HG03196 (cell line): ENCODE measurements around the gene SCP2.

Source experiments
- ATAC-seq: cut with Tn5 transposase; IDR thresholded peaks from one replicate; pipeline ENCODE4 v1.9.1; 2021; ENCODE audit not compliant: unreplicated experiment

SCP2 gene, protein sequence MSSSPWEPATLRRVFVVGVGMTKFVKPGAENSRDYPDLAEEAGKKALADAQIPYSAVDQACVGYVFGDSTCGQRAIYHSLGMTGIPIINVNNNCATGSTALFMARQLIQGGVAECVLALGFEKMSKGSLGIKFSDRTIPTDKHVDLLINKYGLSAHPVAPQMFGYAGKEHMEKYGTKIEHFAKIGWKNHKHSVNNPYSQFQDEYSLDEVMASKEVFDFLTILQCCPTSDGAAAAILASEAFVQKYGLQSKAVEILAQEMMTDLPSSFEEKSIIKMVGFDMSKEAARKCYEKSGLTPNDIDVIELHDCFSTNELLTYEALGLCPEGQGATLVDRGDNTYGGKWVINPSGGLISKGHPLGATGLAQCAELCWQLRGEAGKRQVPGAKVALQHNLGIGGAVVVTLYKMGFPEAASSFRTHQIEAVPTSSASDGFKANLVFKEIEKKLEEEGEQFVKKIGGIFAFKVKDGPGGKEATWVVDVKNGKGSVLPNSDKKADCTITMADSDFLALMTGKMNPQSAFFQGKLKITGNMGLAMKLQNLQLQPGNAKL

DNA sequence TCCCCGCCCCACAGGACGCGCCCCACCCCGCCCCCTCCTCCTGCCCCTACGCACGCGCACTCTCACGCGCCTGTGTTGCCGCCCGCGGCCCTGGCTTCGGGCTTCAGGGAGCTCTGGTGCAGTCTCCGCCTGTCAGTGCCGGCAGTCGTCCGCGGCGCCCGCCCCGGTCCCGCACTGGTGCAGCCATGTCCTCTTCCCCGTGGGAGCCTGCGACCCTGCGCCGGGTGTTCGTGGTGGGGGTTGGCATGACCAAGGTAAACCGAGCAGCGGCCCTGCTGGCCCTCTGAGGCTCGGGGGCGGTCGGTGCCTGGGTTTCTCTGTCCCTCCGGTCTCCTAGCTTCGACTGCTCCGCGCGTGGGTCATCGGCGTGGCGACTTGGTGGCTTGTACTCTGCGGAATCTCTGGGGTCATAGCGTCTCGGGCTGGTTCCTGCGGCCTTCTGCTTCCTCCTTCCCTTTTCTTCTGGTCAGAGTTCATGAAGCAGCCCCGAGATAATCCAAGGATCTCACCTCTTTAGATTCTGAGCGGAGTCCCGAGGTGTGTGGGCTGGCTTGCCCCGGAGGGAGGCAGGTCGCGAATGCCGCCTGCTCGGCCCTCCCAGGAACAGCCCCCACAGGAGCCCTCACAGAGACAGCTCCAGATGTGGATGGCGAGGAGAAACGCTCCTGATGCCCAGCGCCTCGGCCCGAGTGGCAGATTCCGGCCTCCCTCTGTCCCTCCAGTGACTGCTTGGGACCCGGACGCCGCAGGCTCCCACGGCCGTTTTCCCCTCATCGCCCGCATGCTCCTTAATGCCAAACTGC lies at the start of gene SCP2:
SCP2 (plus strand) TSS at position 65 of the 803 bp plus-strand sequence; CDS start at position 186, 121 bp downstream.
- ATAC-seq, result peak; percentile 76

DNA sequence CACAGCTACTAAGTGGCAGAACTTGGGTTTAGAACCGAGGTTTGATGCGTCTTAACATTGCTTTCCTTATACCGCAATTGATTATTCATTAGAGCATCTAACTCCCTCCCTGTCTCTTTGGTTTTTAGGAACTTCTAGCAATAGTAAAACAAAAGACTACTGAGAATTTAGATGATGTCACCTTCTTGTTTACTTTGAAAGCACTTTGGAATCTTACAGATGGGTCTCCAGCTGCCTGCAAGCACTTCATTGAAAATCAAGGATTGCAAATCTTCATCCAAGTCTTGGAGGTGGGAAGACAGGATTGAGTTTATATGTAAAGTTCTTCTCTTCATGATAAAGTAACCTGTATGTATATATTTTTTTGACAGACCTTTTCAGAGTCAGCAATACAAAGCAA lies 49.5 kb upstream of the SCP2 start:
- no peak for ATAC-seq

- ATAC-seq, result no peak
Observed at GRCh38 chr1:52880206-52880605, 46.9 kb upstream of the SCP2 start.

DNA sequence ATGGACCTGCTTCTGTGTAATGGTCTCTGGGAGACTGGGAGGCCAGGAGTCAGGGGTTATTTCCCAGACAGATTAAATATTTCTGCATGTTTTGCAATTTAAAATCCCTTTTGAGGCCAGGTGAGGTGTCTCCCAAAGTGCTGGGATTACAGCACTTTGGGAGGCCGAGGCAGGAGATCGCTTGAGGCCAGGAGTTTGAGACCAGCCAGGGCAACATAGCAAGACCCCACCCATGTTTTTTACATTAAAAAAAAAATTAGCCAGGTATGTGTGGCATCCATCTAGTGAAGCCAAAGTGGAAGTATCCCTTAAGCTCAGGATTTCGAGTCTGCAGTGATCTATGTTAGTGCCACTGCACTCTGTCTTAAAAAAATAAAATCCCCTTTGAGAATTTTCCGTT lies 39.6 kb upstream of the SCP2 start:
- no peak for ATAC-seq

DNA sequence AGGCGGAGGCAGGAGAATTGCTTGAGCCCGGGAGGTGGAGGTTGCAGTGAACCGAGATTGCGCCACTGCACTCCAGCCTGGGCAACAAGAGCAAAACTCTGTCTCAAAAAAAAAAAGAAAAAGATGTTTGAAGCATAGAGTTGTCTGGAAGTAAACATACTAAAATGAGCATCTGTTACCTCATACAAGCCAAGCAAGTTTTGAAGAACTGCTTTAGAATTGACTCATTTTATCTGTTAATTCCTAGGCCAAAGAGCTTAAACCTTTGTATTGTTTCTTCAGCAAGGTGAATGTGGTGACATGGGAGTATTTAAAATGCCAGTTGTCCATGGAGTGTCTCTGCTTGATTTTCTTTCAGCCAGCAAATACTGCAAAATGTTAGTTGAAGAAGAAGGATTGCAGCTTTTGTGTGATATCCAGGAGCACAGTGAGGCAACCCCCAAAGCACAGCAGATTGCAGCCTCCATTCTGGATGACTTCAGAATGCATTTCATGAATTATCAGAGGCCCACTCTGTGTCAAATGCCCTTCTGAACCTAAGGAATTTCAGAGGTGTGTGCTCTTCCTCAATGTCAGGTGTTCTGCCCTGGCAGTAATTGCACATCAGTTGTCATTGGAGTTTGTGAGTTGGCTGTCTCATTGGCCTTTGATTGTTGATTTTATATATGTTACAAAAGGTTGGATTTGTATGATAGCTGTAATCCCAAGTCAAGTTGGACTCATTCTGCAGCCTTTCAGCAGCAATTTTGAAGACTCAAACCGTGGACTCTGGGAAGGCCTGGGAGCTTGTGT lies 34.5 kb upstream of the SCP2 start:
- ATAC-seq, result no peak

DNA sequence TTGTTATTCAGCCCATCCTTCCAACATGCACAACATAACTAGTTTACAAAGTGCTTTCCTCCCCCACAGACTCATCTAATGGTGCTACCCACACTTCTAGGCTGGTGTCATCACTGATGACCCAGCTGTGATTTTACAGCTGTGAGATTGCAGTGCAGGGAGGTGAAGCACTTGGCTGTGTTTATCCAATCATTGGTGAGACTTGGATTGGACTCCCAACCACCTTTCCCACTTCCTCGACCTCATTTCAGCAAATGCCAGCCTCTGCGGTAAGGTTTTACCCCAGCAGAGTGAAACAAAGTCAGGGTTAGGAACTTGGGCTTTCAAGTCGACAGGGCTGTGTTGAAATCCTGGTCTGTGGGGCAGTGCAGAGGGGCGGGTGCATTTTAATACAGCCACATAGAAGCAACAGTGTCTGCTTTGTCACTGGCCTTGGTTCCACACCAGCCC lies 27.6 kb upstream of the SCP2 start:
- ATAC-seq, result no peak

GRCh38 chr1:52900402-52900801 lies 26.7 kb upstream of the SCP2 start:
- no peak for ATAC-seq

GRCh38 chr1:52901384-52901783 lies 25.7 kb upstream of the SCP2 start:
- no peak for ATAC-seq

- no peak for ATAC-seq
Observed at GRCh38 chr1:52904208-52904926, 22.7 kb upstream of the SCP2 start.

- ATAC-seq, result no peak
Observed at GRCh38 chr1:52904927-52905698, 22.0 kb upstream of the SCP2 start.

- no peak for ATAC-seq
Observed at GRCh38 chr1:52906135-52906603, 20.9 kb upstream of the SCP2 start.

- ATAC-seq, result no peak
Observed at GRCh38 chr1:52907068-52907811, 19.8 kb upstream of the SCP2 start.

- no peak for ATAC-seq
Observed at GRCh38 chr1:52907812-52908153, 19.3 kb upstream of the SCP2 start.

DNA sequence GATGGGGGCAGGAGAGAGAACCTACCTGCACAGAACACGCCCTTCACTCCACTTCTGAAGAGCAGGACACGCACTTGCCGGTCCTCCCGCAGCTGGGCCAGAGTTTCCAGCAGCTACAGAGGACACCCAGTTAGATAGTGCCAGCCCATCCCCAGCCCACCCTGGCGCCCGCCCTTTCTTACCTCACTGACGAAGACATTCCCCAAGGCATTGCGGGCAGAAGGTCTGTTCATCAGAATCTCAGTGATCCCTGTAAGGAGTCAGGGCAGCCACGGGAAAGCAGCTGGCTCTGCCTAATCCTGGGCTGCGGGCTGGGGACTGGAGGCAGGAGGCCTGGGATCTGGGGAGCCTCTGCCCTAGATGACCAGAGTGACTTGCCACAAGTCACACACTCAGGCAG lies 15.5 kb upstream of the SCP2 start:
- no peak for ATAC-seq

- ATAC-seq, result no peak
Observed at GRCh38 chr1:52913014-52913413, 14.1 kb upstream of the SCP2 start.

DNA sequence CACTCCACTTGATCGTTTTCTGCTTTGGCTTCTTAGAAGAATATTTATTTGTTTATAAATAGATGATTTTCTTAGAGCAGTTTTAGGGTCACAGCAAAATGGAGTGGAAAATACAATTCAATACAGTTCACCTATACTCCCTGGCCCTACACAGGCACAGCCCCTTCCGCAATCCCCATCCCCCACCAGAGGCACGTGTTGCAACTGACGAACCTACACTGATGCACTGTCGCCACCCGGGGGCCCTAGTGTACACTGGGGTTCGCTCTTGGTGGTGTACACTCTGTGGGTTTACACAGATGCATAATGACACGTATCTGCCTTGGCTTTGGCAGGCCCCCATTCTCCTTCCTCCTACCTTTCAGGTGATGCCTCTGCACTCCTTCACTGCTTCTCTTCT lies 13.5 kb upstream of the SCP2 start:
- ATAC-seq, result no peak

DNA sequence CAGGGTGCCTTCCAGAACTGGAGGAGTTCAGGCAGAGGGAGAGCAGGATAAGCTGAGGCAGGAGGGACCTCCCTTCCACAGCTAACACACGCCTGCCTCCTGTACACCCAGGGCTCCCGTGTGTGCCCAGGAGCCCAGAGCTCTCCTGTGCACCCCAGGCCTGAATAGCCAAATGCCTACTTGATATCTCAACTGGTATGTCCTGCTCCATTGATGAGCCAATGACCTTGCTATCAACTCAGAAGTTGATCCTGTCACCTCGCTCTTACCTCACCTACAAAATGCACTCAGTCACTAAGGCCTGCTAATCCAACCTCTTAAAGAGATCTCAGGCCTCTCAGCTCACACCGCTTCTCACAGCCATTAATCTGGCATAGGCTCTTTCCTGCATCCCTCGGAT lies 12.6 kb upstream of the SCP2 start:
- no peak for ATAC-seq

DNA sequence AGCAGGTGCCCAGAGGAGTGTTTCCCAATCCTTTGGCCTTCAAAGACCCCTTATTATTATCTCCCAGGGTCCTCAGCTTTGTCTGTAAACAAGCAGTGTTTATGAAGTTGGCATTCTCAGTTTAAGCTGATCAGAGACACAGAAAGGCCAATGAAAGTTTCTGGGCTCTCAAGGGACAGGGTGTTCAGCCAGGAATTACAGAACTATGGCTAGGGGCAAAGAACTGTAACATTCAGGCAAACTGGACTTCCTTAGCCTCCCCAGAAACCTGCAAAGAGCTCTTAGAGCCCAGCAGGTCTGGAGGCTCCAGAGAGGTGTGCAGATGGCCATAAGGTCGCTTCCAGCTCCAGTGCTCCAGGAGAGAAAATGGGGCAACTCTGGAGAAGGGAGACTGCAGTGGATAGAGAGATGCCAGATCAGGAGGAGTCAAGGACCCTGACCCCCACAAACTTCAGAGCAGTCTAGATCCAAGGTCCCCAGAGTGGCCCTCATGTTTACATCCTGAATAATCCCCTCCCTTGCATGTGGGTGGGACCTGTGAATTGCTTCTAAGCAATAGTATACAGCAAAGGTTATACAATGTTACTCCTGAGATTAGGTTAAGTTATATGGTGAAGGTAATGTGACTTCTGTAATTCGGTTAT lies 11.7 kb upstream of the SCP2 start:
- ATAC-seq, result no peak

DNA sequence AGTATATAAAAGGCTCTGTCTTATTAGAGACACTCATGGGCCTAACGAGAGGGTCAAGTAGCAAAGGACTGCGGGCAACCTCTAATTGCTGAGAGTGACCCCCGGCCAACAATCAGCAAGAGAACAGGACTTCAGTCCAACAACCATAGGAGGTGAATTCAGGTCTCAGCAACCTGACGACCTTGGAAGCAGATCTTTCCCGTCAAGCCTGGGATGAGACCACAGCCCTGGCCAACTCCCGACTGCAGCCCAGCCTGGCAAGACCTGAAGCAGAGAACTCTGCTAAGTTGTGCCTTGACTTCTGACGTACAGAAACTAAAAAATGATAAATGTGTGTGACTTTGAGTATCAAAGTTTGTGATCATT lies 11.2 kb upstream of the SCP2 start:
- ATAC-seq, result no peak
